Hematopoietic multipotent progenitor cell treated with erythropoietin and hydrocortisone succinate and interleukin-3 and kit ligand, for 6 days (in vitro differentiated cells): ENCODE results near the gene NBL1.

Experiments used
- DNase-seq: peaks from one replicate; pipeline ENCODE4 v3.0.0-alpha.2; 2015

The NBL1 gene, protein sequence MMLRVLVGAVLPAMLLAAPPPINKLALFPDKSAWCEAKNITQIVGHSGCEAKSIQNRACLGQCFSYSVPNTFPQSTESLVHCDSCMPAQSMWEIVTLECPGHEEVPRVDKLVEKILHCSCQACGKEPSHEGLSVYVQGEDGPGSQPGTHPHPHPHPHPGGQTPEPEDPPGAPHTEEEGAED

DNA sequence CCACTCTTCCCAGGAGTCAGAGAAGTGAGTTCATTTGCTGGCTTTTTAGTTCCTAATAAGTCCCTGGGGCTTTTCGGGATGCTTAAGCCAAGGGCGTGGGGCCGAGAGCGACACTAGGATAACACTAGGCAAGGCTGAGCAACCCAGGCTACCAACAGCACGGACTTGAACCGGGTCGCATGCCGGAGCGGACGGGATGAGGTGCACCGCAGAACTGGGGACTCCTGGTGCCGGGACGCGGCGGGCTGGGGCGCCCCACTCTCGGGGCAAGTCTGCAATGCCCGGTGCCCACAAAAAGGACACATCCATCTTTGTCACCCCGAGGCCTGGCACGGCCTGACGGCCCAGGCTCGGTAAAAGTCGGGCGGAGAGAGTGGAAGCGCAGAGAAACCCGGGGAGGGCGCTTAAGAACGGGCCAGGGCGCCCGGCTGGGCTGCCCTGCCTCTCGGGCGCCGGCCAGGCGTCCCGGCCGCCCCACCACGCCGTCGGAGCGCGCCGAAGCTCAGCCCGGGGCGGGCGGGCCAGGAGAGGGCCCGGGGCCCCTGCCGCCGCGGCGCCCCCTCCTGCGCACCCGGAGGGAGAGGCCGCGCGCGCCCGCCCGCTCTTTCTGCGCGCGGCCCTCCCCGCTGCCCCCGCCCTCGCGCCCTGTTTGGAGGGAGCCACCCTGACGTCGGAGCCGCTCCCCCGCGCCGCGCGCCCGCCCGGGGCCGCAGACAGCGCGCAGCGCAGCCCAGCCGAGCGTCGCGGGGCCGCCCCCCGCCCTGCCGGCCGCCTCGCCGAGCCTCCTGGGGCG lies at the start of gene NBL1:
Gene NBL1 (plus strand): TSS at position 710 of the 793 bp plus-strand sequence. CDS start 10,720 bp downstream, outside the sequence.
- DNase-seq, result peak; percentile 71

DNA sequence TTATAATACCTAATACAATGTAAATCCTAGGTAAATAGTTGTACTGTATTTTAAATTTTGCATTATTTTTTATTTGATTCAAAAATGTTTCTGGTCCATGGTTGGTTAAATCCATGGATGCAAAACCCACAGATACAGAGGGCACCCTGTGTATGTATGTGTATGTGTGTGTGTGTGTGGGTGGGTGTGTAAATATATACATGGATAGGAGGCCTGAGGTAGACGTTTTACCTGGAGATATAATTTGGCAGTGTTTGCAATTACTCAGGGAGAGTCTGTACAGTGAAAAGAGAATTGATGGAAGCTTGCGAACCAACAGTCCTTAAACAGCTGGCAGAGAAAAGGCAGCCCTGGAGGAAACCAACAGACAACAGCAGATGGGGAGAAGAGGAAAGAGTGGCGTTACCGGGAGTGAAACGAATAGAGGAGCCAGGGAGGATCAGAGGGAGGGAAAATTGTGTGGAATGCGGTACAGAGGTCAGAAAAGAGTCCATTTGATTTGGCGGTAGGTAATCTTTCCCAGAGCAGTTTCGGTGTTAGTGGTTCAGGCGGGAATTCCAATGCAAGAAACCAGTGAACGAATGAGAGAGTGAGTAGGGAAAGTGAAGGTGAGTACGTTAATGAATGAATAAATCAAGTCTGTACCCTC lies 47.9 kb upstream of the NBL1 start:
- DNase-seq, result peak; percentile 33

DNA sequence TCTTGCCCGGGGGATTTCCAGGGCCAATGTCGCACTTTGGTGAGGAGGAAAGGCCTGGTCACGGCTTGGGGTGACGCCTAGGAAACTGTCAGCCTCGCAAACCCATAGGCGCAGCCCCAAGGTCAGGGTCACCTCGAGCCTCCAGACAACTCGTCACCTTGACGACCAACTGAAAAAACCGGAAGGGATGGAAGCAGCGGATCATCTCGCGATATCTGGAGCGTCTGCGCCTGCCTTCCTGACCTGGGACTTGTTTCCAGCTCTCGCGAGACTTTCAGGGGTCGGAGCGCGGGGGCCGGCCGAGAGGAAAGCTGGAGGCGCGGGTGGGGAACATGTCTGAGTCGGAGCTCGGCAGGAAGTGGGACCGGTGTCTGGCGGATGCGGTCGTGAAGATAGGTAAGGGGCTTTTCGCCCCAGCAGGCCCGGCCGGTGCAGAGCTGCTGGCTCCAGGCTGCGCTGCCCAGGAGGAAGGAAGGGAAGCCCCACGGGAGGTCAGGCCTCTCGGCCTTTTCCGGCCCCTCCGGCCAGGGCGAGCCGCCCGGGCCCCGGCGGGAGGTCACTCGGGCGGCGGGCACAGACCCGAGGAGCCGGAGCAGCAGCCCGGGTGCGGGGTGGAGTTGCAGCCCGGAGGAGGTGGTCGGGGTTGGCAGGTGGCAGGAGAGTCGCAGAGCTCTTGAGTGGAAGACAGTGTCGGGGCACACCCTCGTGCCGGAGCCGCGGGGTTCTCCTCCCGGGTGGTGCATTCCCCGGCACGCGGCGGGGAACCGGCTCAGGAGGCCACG lies 47.2 kb upstream of the NBL1 start:
- DNase-seq, result peak; percentile 99

DNA sequence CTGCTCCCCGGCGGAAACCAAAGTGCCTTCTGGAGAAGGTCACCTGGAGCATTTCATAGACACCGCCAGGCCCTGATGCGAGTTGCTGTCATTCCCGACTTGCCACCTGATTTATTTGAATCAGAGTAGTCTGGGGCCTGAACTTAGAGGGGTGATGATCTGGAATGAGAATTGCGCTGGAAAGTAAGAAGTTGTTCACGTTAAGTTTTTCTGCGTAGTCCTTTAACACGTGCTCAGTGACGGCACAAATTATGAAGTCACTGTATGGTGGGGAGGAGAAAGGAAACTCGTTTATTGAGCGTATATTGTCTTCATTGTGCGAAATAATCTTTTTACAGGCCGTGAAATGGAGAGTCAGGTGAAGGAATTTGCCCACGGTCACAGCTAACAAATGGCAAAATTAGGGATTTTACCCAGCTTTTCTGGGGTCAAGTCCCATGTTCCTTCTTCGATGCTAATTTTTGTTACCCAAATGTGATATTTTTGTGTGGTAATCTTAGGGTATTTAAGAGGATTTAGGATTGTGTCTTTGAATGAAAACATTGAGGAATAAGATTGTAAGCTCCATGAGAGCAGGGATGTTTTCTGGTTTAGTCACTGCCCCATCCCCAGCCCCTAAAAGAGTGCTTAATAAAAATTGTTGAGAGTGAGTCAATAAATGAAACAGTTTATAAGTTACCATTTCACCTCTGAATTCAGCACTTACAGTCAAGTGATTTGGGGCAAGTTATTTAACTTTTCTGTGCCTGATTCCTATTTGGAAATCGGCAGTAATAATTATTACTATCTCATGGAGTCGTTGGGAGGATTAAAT lies 46.4 kb upstream of the NBL1 start:
- peak; percentile 69 for DNase-seq

DNA sequence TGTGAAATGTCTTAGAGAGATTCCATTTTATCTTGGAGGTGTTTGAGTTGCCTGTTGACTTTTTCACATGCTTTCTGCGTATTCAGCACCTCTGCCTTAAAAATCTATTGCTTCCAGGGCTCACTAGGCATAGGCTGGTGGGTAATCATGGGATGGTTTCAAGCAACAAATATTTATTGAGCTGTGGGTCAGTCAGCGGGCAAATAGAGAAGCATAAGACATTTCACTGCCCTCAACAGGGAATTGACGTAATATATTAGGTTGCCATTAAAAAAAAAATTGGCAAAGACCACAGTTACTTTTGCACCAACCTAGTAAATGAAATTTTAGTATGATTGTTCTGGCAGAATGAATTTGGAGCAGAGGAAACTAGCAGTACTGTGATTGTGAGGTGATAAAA lies 44.3 kb upstream of the NBL1 start:
- DNase-seq, result no peak

DNA sequence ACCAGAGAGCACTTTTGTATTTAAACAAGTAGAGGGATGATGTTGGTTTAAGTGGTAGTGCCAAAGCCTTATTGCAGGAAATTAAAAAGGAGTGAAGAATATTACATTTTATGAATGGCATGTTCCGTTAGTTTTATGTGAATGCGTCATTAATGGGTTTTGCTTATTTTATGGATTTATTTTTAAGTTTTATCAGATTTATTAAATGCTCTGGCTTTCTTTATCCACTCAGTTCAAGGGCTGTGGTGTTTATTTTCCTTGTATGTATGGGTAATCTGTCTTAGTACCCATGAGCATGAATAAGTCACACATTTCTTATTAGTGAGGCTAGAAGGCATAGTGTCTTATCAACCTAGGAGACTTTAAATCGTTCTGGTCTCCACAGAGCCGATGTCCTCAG lies 41.6 kb upstream of the NBL1 start:
- no peak for DNase-seq

DNA sequence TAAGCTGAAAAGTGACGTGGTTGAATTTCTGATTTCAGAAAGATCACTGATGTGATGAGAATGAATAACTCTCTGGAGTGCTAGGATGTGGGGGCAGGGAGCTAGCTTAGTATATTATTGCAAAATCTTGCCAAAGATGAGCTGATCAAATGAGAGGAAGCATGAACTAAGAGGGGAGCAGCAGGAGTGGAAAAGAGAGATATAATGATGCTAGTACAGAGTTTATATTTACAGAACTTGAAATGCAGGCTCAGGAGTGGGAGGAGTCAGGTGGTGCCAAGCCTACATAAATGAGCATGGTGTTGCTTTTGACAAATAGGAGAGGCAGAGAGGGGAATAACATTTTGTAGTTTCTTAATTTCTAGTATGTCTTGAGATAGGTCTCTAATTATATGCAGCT lies 38.1 kb upstream of the NBL1 start:
- DNase-seq, result peak; percentile 47

DNA sequence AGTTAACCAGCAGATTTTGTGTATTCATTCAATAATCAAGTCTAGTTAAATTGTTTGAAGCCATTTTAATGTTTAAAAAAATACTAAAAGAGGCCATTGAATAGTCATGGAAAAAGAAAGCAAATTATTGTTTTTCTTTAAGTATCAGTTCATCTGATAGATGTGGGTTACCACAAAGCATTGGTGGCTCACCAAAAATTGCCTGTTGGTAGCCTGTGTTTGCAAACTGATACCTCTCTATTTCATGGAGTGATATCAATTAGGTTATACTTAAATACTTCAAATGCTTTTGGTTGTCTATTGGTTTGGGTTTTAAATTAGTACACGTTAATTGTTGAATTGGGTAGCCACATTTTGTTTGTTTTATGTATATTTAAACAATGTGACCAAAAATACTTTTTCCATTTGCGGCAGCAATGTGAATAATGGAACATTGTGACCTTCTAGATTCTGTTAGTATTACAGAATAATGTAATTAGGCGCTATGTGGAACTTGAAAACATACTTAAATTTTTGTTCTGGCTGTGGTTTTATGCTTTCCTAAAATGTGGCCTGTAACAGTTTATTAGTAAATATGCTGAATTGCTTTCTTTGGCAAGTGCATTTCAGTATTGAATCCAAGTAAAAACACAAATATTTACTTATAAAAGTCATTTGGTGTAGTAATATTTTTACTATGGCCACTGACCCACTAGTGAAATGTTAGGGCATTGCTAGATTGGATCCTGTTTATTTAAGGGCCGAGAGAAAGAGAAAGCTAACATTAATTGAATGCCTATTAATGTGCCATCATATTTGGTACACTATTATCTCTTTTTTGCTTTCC lies 37.1 kb upstream of the NBL1 start:
- DNase-seq, result peak; percentile 63

DNA sequence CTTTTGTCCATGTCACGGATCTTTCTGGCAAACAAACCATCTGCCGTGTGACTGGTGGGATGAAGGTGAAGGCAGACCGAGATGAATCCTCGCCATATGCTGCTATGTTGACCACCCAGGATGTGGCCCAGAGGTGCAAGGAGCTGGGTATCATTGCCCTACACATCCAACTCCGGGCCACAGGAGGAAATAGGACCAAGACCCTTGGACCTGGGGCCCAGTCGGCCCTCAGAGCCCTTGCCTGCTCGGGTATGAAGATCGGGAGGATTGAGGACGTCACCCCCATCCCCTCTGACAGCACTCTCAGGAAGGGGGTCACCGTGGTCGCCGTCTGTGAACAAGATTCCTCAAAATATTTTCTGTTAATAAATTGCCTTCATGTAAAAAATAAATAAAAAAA lies 35.9 kb upstream of the NBL1 start:
- DNase-seq, result no peak

DNA sequence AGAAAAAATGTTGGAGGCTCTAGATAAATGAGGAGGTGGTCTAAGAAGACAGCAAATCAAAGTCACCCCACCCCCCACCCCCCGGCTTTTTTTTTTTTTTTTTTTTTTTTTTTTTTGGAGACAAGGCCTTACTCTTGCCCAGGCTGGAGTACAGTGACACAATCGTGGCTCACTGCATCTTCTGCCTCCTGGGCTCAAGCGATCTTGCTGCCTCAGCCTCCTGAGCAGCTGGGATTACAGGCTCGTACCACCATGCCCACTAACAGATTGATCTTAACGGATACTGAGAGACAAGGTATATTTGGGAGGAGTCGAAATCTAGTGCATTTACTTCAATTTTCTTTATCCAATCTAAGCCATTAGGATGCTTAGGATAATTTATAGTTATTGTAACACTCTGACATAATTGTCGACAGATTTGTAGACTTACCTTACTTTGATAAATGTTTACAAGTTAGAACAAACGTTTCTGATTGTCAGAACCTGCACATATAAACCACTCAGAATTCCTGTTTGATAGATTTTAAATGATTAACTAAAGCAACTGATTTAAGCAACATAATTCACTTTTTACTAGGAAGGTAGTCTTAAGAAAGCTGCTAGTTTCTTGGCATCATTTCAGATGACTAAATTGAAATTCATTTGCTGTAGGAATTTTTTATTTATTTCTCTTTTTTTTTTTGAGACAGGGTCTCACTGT lies 33.7 kb upstream of the NBL1 start:
- DNase-seq, result no peak

DNA sequence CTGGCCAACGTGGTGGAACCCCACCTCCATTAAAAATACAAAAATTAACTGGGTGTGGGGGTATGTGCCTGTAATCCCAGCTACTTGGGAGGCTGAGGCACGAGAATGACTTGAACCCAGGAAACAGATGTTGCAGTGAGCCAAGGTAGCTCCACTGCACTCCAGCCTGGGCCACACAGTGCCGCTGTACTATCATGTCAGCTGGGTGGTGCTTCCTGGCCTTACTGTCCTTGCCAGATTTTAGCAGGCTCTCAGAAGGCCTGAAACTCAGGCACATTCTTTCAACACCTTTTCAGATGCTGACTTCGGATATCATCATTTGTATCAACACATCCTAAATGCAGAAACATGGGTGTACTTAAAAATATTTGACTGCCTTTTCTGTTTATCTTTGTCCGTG lies 31.6 kb upstream of the NBL1 start:
- peak; percentile 51 for DNase-seq

DNA sequence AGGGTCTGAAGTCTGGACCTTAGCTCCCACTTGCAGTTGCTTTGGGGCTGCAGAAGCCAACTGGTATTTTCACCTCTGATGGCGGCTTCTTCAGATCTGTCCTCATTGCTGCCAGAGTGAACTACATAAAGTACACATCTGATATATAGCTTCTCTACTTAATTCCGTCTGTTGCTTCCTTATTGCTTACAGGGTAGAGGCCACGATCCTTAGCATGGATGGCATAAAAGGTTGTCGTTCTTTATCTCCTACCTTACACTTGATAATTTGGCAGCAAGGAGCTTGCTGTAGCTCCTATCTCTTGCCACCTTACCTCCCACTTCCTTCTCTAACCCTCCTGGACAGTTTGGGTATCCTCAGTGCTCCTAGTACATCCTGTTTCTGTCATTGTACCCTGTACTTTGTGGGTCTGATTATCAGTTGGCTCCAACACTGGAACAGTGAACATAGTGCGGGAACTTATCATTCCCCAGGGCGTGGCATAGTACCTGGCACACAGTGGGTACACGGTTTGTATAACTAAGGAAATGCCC lies 30.9 kb upstream of the NBL1 start:
- peak; percentile 84 for DNase-seq

DNA sequence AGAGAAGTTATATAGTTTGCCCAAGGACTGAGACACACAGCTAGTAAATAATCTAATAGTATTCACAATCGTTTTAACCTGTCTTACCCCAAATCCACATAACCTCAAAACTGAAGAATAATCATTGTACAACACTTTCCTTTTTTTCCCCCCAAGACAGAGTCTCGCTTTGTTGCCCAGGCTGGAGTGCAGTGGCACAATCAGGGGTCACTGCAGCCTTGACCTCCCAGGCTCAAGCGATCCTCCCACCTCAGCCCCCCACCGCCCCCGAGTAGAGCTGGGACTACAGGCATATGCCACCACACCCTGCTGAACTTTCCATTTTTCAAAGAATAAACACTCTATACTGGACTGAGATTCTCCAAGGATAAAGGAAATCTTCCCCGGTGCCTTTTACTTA lies 28.7 kb upstream of the NBL1 start:
- no peak for DNase-seq

DNA sequence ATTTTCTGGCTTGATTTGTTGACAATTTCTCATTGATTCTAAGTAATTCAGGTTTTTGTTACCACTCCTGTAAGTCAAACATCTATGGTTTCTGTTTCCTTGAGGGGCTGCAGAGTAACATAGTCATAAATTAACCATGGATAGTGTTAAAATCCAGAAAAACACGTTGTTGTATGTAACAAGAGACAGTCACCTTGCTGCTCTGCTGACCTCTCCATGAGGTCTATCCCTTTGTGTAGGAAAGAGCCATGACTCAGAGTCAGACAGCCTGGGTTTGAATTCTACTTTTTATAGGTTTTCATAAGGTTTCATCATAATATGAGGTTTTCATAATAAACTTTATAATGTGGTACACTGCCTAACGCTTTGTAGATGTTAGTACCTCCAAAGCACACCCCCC lies 27.6 kb upstream of the NBL1 start:
- no peak for DNase-seq

DNA sequence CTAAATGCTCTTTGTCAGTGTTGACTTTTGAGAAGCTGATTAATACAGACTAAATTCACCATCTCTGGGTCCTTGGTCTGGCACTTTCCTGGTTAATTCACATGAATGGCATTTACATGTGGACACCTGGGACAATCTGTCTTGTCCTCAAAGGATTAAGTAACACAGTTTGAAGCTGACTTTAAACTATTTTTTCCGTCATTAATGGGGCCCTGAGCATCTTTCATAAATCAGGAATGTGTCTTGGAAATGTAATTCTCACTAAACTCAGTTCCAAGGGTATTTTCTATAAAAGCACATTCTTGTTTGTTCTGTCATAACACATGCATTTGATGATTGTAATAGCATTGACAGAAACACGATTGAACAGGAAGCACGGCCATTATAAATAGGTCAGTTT lies 26.7 kb upstream of the NBL1 start:
- no peak for DNase-seq

DNA sequence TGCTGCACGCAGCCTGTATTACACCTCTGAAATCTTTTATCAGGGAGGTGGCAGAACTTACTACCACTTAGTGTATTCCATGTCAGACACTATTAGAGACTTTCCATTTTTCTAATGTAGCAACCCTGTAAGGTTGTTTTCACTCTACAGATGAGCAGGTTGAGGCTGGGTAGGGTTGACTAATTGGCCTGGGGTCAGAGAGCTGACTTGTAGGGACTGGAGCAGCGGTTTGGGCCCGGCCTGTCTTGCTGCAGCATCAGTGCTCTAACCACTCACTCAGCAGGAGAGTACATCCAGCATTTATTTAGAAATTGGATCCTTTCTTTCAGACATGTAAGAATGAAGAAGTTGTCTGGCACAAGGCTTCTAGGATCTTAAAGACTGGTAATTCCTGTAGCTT lies 25.7 kb upstream of the NBL1 start:
- no peak for DNase-seq

DNA sequence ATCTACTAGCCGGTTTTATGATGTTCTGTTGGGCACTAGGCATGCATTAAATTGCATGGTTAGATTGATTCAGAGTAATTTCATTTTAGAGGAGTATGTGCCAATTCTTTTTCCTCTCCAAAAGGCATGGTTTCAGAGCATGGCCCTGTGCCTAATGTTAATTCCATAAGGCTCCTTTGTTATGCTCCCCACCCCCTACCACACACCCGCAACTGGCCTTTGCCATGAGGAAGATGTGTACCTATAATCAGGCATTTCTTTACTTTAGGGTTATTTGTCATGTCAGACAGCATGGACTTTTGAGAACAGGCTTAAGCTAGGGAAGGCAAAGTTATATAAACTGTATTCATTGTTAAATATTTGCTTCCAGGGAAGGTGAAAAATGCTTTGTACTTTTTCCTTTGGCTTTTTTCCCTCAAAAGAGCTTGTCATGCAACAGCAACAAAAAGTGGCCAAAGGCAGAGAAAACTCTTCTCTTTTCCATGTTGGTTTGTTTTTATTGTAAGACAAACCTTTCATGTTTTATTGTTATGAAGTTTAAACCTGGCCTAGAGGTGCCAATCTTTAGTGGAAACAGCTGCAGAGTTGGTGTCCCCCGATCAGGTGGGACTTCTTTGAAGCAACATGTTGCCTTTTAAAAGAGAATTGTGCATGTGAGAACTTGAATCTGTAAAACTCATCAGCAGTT lies 24.3 kb upstream of the NBL1 start:
- DNase-seq, result no peak

DNA sequence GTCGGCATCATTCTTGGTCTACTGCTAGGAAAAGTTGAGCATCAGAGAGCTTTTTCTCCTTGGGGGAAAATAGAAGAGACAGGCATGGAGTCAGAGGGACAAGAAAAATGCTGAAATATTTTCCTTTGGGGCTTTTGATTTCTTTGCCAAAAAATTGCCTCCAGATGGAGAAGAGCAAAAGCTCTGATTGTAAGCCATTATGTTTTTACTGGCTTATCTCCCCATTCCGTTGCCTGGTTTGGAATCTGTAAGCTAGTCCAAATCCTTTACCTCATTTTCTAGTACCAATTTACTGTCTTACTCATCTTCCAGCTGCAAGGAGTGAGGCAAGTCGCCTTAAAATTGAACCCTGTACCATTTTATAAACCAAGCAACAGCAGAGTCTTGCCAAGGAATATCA lies 23.3 kb upstream of the NBL1 start:
- DNase-seq, result no peak

DNA sequence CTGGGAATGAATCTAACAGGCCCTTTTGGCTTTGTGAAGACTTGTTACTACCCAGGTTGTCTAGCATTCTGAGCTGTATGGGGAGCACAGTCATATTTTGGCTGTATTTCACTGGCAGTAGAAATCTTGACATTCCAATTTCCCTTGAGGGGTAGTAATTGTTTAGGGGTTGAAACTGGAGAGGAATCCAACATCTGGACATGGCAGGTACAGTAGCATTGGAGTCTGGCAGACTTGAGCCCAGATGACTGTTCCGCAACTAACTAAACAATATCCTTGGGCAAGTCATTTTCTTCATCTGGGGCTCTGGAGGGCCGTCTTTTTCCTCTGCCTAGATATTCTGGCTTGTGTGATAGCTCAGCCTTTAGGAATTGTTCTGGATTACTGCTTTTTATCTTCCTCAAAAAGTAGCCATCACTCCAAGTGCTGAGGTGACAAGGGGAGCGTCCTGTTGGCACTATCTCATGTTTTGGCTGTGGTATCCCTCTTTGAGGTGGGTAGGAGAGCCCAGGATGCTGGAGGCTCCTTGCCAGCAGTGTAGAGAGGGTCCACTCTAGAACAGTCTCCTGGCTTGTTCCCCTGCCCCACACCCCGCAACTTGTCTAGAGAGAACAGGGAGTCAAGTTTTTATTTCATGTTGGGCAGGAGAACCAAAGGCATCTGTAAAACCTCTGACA lies 22.7 kb upstream of the NBL1 start:
- DNase-seq, result no peak
